ENCODE results near the gene TMEM243.
"Not testable (repeated sequence)": the region's sequence is repeated elsewhere in the genome, so short reads cannot be mapped to it uniquely, and the experiment has no call there.

GRCh38 chr7:87203929-87204328 lies 15.6 kb downstream of the TMEM243 start:
- TF ChIP-seq CTCF (conservative IDR thresholded peaks at IDR 0.05; ENCODE audit: low read depth in 2 of 2); EZH2 (IDR thresholded peaks at IDR 0.05; ENCODE audit: low read depth, unreplicated experiment); POLR2AphosphoS5 (IDR thresholded peaks at IDR 0.05; ENCODE audit: low read depth); CREB1 (CRISPR knock-in tag; IDR thresholded peaks at IDR 0.05; ENCODE audit: low read depth); REST (IDR thresholded peaks at IDR 0.05; ENCODE audit: unreplicated experiment); ZNF462 (CRISPR knock-in tag; IDR thresholded peaks at IDR 0.05); EZH2phosphoT487 (IDR thresholded peaks at IDR 0.05; ENCODE audit: unreplicated experiment); ETS1 (IDR thresholded peaks at IDR 0.05); JUNB (IDR thresholded peaks at IDR 0.05; ENCODE audit: unreplicated experiment); ZNF114 (CRISPR knock-in tag; IDR thresholded peaks at IDR 0.05); NANOG (IDR thresholded peaks at IDR 0.05; ENCODE audit: borderline replicate concordance); STAT1 (IDR thresholded peaks at IDR 0.05; ENCODE audit: unreplicated experiment); ZNF331 (CRISPR knock-in tag; IDR thresholded peaks at IDR 0.05; ENCODE audit: low read depth): not testable (repeated sequence)

Data from GM23338 (cell line).